Fibroblast of skin of right biceps (primary cell): Measurements from ENCODE around the gene NPHS2.

ENCODE experiments used
- DNase-seq: peaks from one replicate; pipeline ENCODE4 v3.0.0-alpha.2; 2013

The NPHS2 gene

GRCh38 chr1:179575497-179576314 is at the start of gene NPHS2:
NPHS2 (minus strand) TSS chr1:179575948; CDS start chr1:179575864, 84 bp downstream.
- no peak for DNase-seq

GRCh38 chr1:179612361-179612760 is 36.6 kb upstream of the NPHS2 start:
- no peak for DNase-seq

- DNase-seq = no peak
Measured at GRCh38 chr1:179601093-179601492, 25.3 kb upstream of the NPHS2 start.

GRCh38 chr1:179599623-179600249 is 24.0 kb upstream of the NPHS2 start:
- DNase-seq = peak; percentile 17

- DNase-seq = no peak
Measured at GRCh38 chr1:179598631-179599030, 22.9 kb upstream of the NPHS2 start.

GRCh38 chr1:179591592-179592580 is 16.1 kb upstream of the NPHS2 start, which contains the start of gene TDRD5:
TDRD5 (plus strand) TSS chr1:179591832; CDS start chr1:179592616, 784 bp downstream.
- DNase-seq = no peak

- DNase-seq = no peak
Measured at GRCh38 chr1:179591253-179591591, 15.5 kb upstream of the NPHS2 start.

- no peak for DNase-seq
Measured at GRCh38 chr1:179590671-179591070, 14.9 kb upstream of the NPHS2 start.

GRCh38 chr1:179589509-179589908 is 13.8 kb upstream of the NPHS2 start:
- no peak for DNase-seq

GRCh38 chr1:179588425-179589024 is 12.8 kb upstream of the NPHS2 start:
- no peak for DNase-seq

- no peak for DNase-seq
Measured at GRCh38 chr1:179587336-179587735, 11.6 kb upstream of the NPHS2 start.

GRCh38 chr1:179586107-179586823 is 10.5 kb upstream of the NPHS2 start:
- peak; percentile 40 for DNase-seq

- no peak for DNase-seq
Measured at GRCh38 chr1:179583771-179584320, 8.1 kb upstream of the NPHS2 start.

GRCh38 chr1:179576509-179576908 is 761 bp upstream of the NPHS2 start:
- DNase-seq = no peak

- no peak for DNase-seq
Measured at GRCh38 chr1:179558078-179558477, 17.7 kb downstream of the NPHS2 start.

- no peak for DNase-seq
Measured at GRCh38 chr1:179554427-179554826, 21.3 kb downstream of the NPHS2 start.

GRCh38 chr1:179550746-179551682 is 24.7 kb downstream of the NPHS2 start:
- DNase-seq = peak; percentile 84

- DNase-seq = no peak
Measured at GRCh38 chr1:179549368-179549700, 26.4 kb downstream of the NPHS2 start.

- no peak for DNase-seq
Measured at GRCh38 chr1:179548666-179549367, 26.9 kb downstream of the NPHS2 start.

- DNase-seq = no peak
Measured at GRCh38 chr1:179547021-179547535, 28.7 kb downstream of the NPHS2 start.
